HG02763 (cell line): ENCODE results near the gene BLCAP.
"Not testable (repeated sequence)": the region's sequence is repeated elsewhere in the genome, so short reads cannot be mapped to it uniquely, and the experiment has no call there.

Source experiments
- ATAC-seq: cut with Tn5 transposase; IDR thresholded peaks from one replicate; pipeline ENCODE4 v1.9.1; 2021; ENCODE audit warnings: mild to moderate bottlenecking, moderate library complexity; ENCODE audit not compliant: unreplicated experiment

Gene BLCAP

GRCh38 chr20:37558306-37558705 lies 30.6 kb upstream of the BLCAP start:
- ATAC-seq, result no peak

GRCh38 chr20:37556538-37556937 lies 28.9 kb upstream of the BLCAP start:
- ATAC-seq, result no peak

GRCh38 chr20:37554721-37555298 lies 27.1 kb upstream of the BLCAP start:
- ATAC-seq, result not testable (repeated sequence)

- ATAC-seq, result no peak
Measured at GRCh38 chr20:37552415-37552814, 24.7 kb upstream of the BLCAP start.

GRCh38 chr20:37551660-37552059 lies 24.0 kb upstream of the BLCAP start:
- ATAC-seq, result not testable (repeated sequence)

- ATAC-seq, result not testable (repeated sequence)
Measured at GRCh38 chr20:37550101-37550920, 22.6 kb upstream of the BLCAP start.

- no peak for ATAC-seq
Measured at GRCh38 chr20:37547912-37548311, 20.2 kb upstream of the BLCAP start.

GRCh38 chr20:37545516-37545915 lies 17.8 kb upstream of the BLCAP start:
- ATAC-seq, result no peak

- ATAC-seq, result no peak
Measured at GRCh38 chr20:37544386-37544785, 16.7 kb upstream of the BLCAP start.

- ATAC-seq, result no peak
Measured at GRCh38 chr20:37543828-37544227, 16.2 kb upstream of the BLCAP start.

GRCh38 chr20:37542281-37542680 lies 14.6 kb upstream of the BLCAP start:
- ATAC-seq, result no peak

GRCh38 chr20:37541326-37541725 lies 13.7 kb upstream of the BLCAP start:
- no peak for ATAC-seq

- ATAC-seq, result not testable (repeated sequence)
Measured at GRCh38 chr20:37540838-37541237, 13.2 kb upstream of the BLCAP start.

GRCh38 chr20:37540001-37540400 lies 12.3 kb upstream of the BLCAP start:
- no peak for ATAC-seq

GRCh38 chr20:37539424-37539823 lies 11.7 kb upstream of the BLCAP start:
- ATAC-seq, result no peak

GRCh38 chr20:37538003-37538402 lies 10.3 kb upstream of the BLCAP start:
- no peak for ATAC-seq

GRCh38 chr20:37537505-37537904 lies 9.8 kb upstream of the BLCAP start:
- ATAC-seq, result no peak

- no peak for ATAC-seq
Measured at GRCh38 chr20:37535443-37536132, 7.9 kb upstream of the BLCAP start.

GRCh38 chr20:37534401-37535157 lies 6.9 kb upstream of the BLCAP start:
- ATAC-seq, result peak; percentile 69

- ATAC-seq, result no peak
Measured at GRCh38 chr20:37533154-37533715, 5.6 kb upstream of the BLCAP start.

GRCh38 chr20:37531856-37532255 lies 4.2 kb upstream of the BLCAP start:
- no peak for ATAC-seq
